Central memory CD8-positive, alpha-beta T cell (primary cell): Measurements from ENCODE around the gene RTEL1.
A peak's percentile ranks its signal among the peaks of the same experiment; 100 is the strongest.

Source experiments
- ATAC-seq: fragments of 150-1000 bp; cut with Tn5 transposase; replicated peaks from 2 replicates; pipeline ENCODE4 v1.10.0; 2022; ENCODE audit warnings: mild to moderate bottlenecking, moderate FRiP score, moderate number of reproducible peaks; ENCODE audit not compliant: poor library complexity, severe bottlenecking; ENCODE audit errors: extremely low read depth
- DNase-seq, 2 donors: peaks; one replicate each; pipeline ENCODE4 v3.0.0; 2021; ENCODE audit warnings: low spot score in 2 of 2
- H3K27ac Mint-ChIP-seq: one replicate; pipeline ENCODE4 v1.8.0; 2022; ENCODE audit warnings: low read depth, mild to moderate bottlenecking, moderate library complexity, mixed read lengths
- H3K27me3 Mint-ChIP-seq: one replicate; pipeline ENCODE4 v1.8.0; 2022; ENCODE audit warnings: mixed read lengths
- H3K36me3 Mint-ChIP-seq: one replicate; pipeline ENCODE4 v1.8.0; 2022; ENCODE audit warnings: mild to moderate bottlenecking, moderate library complexity, mixed read lengths; ENCODE audit not compliant: insufficient read depth
- H3K4me1 Mint-ChIP-seq: one replicate; pipeline ENCODE4 v1.8.0; 2022; ENCODE audit warnings: mixed read lengths
- H3K4me3 Mint-ChIP-seq: one replicate; pipeline ENCODE4 v1.8.0; 2022; ENCODE audit warnings: mild to moderate bottlenecking, moderate library complexity, mixed read lengths
- H3K9me3 Mint-ChIP-seq: one replicate; pipeline ENCODE4 v1.8.0; 2022; ENCODE audit warnings: mixed read lengths

The RTEL1 gene

GRCh38 chr20:63738687-63739129 lies 80.6 kb downstream of the RTEL1 start:
- H3K27ac Mint-ChIP-seq = no peak overlapping the region
- H3K36me3 Mint-ChIP-seq = peaks cover 48% of the 10 kb centered on the region
- ATAC-seq = no peak
- DNase-seq = peak in 1 of 2 donors; percentile 35
- no peaks in the 10 kb centered on the region for H3K27me3 Mint-ChIP-seq
- H3K9me3 Mint-ChIP-seq = no peaks in the 10 kb centered on the region
- peaks cover 20% of the 10 kb centered on the region for H3K4me1 Mint-ChIP-seq
- peak overlapping the region; percentile 94 for H3K4me3 Mint-ChIP-seq

GRCh38 chr20:63739130-63740069 lies 81.3 kb downstream of the RTEL1 start, which contains the start of gene SLC2A4RG:
Gene SLC2A4RG (plus strand): TSS chr20:63739776. CDS start chr20:63739913, 137 bp downstream.
- Mint-ChIP-seq H3K4me3 (peak within 1 kb of the TSS; percentile 94), H3K4me1 (peaks cover 14% of the 10 kb centered on the region), H3K27ac (no peak within 1 kb of the TSS), H3K9me3 (no peaks in the 10 kb centered on the region), H3K36me3 (peaks cover 44% of the 10 kb centered on the region), H3K27me3 (no peaks in the 10 kb centered on the region)
- ATAC-seq (no peak), DNase-seq (peak in 1 of 2 donors; percentile 25)

- no peak for ATAC-seq
- no peak for DNase-seq
Measured at GRCh38 chr20:63740070-63740626, 82.0 kb downstream of the RTEL1 start.

GRCh38 chr20:63740627-63741353 lies 82.7 kb downstream of the RTEL1 start:
- ATAC-seq (peak; percentile 15), DNase-seq (peak in 1 of 2 donors; percentile 44)
- H3K36me3 Mint-ChIP-seq = peaks cover 38% of the 10 kb centered on the region
- no peaks in the 10 kb centered on the region for H3K9me3 Mint-ChIP-seq
- peaks cover 7% of the 10 kb centered on the region for H3K4me1 Mint-ChIP-seq
- H3K27ac Mint-ChIP-seq = no peak overlapping the region
- peak overlapping the region; percentile 69 for H3K4me3 Mint-ChIP-seq
- H3K27me3 Mint-ChIP-seq = no peaks in the 10 kb centered on the region

More at GRCh38 chr20:63740070-63740626, 82.0 kb downstream of the RTEL1 start:
- Mint-ChIP-seq H3K36me3 (peaks cover 43% of the 10 kb centered on the region), H3K27ac (no peak overlapping the region), H3K27me3 (no peaks in the 10 kb centered on the region), H3K4me3 (peak overlapping the region; percentile 69), H3K9me3 (no peaks in the 10 kb centered on the region), H3K4me1 (peaks cover 14% of the 10 kb centered on the region)

- peaks cover 2% of the 10 kb centered on the region for H3K4me1 Mint-ChIP-seq
- ATAC-seq = no peak
- no peak overlapping the region for H3K27ac Mint-ChIP-seq
- no peak for DNase-seq
- peaks cover 37% of the 10 kb centered on the region for H3K36me3 Mint-ChIP-seq
- no peaks in the 10 kb centered on the region for H3K9me3 Mint-ChIP-seq
- peak overlapping the region; percentile 69 for H3K4me3 Mint-ChIP-seq
- no peaks in the 10 kb centered on the region for H3K27me3 Mint-ChIP-seq
Measured at GRCh38 chr20:63741354-63741675, 83.2 kb downstream of the RTEL1 start.

GRCh38 chr20:63741676-63742380 lies 83.7 kb downstream of the RTEL1 start:
- H3K9me3 Mint-ChIP-seq = no peaks in the 10 kb centered on the region
- H3K36me3 Mint-ChIP-seq = peaks cover 32% of the 10 kb centered on the region
- H3K4me3 Mint-ChIP-seq = peak overlapping the region; percentile 69
- ATAC-seq (no peak), DNase-seq (no peak)
- H3K27ac Mint-ChIP-seq = no peak overlapping the region
- no peaks in the 10 kb centered on the region for H3K4me1 Mint-ChIP-seq
- no peaks in the 10 kb centered on the region for H3K27me3 Mint-ChIP-seq

- ATAC-seq (no peak), DNase-seq (no peak)
- no peaks in the 10 kb centered on the region for H3K9me3 Mint-ChIP-seq
- no peak overlapping the region for H3K27ac Mint-ChIP-seq
- H3K4me3 Mint-ChIP-seq = no peak overlapping the region
- no peaks in the 10 kb centered on the region for H3K4me1 Mint-ChIP-seq
- H3K36me3 Mint-ChIP-seq = peaks cover 27% of the 10 kb centered on the region
- H3K27me3 Mint-ChIP-seq = no peaks in the 10 kb centered on the region
Measured at GRCh38 chr20:63742381-63743024, 84.4 kb downstream of the RTEL1 start.

- H3K36me3 Mint-ChIP-seq = peaks cover 26% of the 10 kb centered on the region
- no peak overlapping the region for H3K4me3 Mint-ChIP-seq
- no peaks in the 10 kb centered on the region for H3K9me3 Mint-ChIP-seq
- no peaks in the 10 kb centered on the region for H3K27me3 Mint-ChIP-seq
- DNase-seq = no peak
- H3K27ac Mint-ChIP-seq = no peak overlapping the region
- ATAC-seq = no peak
- H3K4me1 Mint-ChIP-seq = no peaks in the 10 kb centered on the region
Measured at GRCh38 chr20:63743210-63743970, 85.3 kb downstream of the RTEL1 start.

- Mint-ChIP-seq H3K4me1 (peaks cover 5% of the 10 kb centered on the region), H3K4me3 (no peak overlapping the region), H3K36me3 (peaks cover 22% of the 10 kb centered on the region), H3K27ac (no peak overlapping the region), H3K27me3 (no peaks in the 10 kb centered on the region), H3K9me3 (no peaks in the 10 kb centered on the region)
- DNase-seq (no peak), ATAC-seq (no peak)
Measured at GRCh38 chr20:63744158-63744557, 86.0 kb downstream of the RTEL1 start.

GRCh38 chr20:63744574-63745423 lies 86.7 kb downstream of the RTEL1 start:
- Mint-ChIP-seq H3K36me3 (peaks cover 21% of the 10 kb centered on the region), H3K4me1 (peaks cover 5% of the 10 kb centered on the region), H3K4me3 (no peak overlapping the region), H3K27me3 (no peaks in the 10 kb centered on the region), H3K9me3 (no peaks in the 10 kb centered on the region), H3K27ac (no peak overlapping the region)
- ATAC-seq = no peak
- DNase-seq = no peak

- H3K36me3 Mint-ChIP-seq = peaks cover 21% of the 10 kb centered on the region
- ATAC-seq (no peak), DNase-seq (no peak)
- no peak overlapping the region for H3K4me3 Mint-ChIP-seq
- peaks cover 5% of the 10 kb centered on the region for H3K4me1 Mint-ChIP-seq
- H3K27ac Mint-ChIP-seq = peak overlapping the region; percentile 75
- no peaks in the 10 kb centered on the region for H3K27me3 Mint-ChIP-seq
- no peaks in the 10 kb centered on the region for H3K9me3 Mint-ChIP-seq
Measured at GRCh38 chr20:63745424-63745805, 87.3 kb downstream of the RTEL1 start.
